GM18951 (cell line): ENCODE results near the gene RAET1G.
"Not testable (repeated sequence)": the region's sequence is repeated elsewhere in the genome, so short reads cannot be mapped to it uniquely, and the experiment has no call there.

Experiments used
- POLR2A ChIP-seq: IDR thresholded peaks from 4 replicates; pipeline ENCODE4 v1.6.1; 2011; ENCODE audit warnings: mild to moderate bottlenecking; ENCODE audit not compliant: insufficient read length, insufficient read depth; ENCODE audit errors: extremely low read depth
- in situ Hi-C: fragments of 300-500 bp; cut with MboI; formaldehyde crosslinking; loops from one replicate; pipeline ENCODE4 v1.12.0; 2022; ENCODE audit warnings: low sequenced_read_pairs, mixed read lengths, inconsistent platforms; ENCODE audit not compliant: unreplicated experiment

The RAET1G gene

GRCh38 chr6:149939909-149940671 lies 17.2 kb upstream of the RAET1G start:
- TF ChIP-seq POLR2A, result no peak
- in situ Hi-C loops, result loop anchor here (5.0 kb wide), 1 partner anchor 77 kb away; no protein-coding TSS in a partner anchor

DNA sequence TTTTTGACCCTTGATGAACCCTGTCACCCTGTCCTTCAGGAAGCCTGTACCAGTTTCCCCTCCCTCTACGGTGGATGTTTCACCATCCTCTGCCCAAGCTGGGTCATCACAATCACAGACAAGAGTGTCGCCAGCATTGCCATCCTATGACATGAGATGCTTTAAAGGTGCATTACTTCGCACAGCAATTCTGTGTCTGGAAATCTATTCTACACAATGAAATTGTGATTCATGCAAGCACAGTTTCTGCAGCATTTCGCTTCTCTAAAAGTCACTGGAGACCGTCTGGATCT lies 16.4 kb upstream of the RAET1G start:
- in situ Hi-C loops, result loop anchor here (5.0 kb wide), 1 partner anchor 78 kb away; no protein-coding TSS in a partner anchor
- no peak for TF ChIP-seq POLR2A

GRCh38 chr6:149938571-149939355 lies 15.8 kb upstream of the RAET1G start:
- in situ Hi-C loops, result loop anchor here (5.0 kb wide), 1 partner anchor 79 kb away; no protein-coding TSS in a partner anchor
- TF ChIP-seq POLR2A, result no peak

- in situ Hi-C loops, result loop anchor here (5.0 kb wide), 1 partner anchor 79 kb away; no protein-coding TSS in a partner anchor
These were observed 15.2 kb upstream of the RAET1G start for GRCh38 chr6:149938013-149938570.

DNA sequence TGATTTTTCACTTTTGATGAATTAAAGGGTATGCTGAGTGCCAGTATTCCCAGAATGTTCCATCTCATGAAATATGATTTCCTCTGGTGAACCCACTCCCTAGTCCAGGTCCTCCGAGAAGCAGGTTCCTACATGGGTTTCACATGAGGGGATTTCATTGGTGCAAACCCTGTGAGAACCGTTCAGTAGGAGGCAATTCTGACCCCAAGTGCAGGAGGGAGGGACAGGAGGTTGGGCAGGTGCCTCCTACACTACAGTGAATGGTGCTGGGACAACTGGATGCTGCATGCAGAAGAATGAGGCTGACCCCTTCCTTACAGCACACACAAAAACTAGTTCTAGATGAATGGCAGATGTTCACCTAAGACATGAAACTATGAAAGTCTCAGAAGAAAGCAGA lies 13.8 kb upstream of the RAET1G start:
- TF ChIP-seq POLR2A, result no peak
- in situ Hi-C loops, result loop anchor here (5.0 kb wide), 1 partner anchor 81 kb away; no protein-coding TSS in a partner anchor

GRCh38 chr6:149935668-149936067 lies 12.7 kb upstream of the RAET1G start:
- TF ChIP-seq POLR2A, result no peak
- in situ Hi-C loops, result loop anchor here (5.0 kb wide), 1 partner anchor 82 kb away; no protein-coding TSS in a partner anchor

DNA sequence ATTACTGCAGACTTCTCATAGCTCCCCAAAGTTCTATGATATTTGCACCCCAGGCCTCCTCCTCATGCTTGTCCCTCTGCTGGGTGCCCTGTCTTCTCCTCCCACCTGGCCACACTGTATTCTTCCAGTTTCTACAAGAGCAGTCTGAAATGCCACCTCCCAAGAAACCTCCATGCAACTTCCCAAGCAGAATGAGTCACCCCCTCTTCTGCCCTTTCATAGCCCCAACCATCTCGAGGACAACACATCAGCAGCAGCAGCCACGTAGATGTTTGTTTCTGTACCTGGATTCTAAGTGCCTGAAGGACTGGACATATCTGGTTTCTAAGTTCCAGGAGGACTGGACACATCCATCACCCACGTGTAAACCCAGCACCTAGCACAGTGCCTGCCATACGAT lies 12.3 kb upstream of the RAET1G start:
- in situ Hi-C loops, result loop anchor here (5.0 kb wide), 1 partner anchor 82 kb away; no protein-coding TSS in a partner anchor

DNA sequence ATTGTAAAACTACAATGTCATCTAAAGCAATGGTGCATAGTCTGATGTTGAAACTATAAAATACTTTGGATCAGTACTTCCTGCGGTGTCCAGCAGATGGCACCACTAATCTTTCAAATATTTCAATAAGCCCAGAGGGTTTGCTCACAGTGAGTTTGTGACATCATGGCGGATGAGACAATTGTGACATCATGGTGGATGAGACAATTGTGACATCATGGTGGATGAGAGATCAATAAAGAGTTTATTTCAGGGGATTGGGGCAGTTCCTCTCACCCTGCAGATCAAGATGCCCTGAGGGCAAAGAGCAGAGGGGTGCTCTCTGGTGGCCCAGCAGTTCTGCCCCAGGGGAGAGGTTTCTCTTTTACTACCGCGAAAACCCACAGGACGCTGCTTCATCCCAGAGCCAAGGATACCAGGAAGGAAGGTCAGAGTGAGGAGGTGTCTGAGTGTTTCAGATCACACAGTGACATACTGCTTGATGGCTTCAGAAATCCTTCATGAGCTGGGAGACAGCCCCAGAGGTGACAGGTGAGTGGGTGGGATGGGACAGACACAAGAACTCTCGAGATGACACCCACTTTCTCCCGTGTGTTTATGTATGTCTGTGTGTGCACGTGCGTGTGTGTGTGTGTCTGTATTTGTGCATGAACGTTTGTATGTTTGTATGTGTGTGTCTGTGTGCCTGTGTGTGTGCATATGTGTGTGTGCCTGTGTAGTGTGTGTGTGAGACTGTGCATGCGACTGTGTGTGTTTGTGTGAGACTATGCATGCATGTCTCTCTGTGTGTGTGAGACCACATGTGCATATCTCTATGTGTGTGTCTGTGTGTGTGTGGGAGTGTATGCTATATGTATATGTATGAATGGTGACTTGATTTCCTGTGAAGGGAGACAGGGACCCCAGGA lies 11.6 kb upstream of the RAET1G start:
- TF ChIP-seq POLR2A, result no peak
- in situ Hi-C loops, result loop anchor here (5.0 kb wide), 1 partner anchor 83 kb away; no protein-coding TSS in a partner anchor

More for the DNA sequence above, 12.3 kb upstream of the RAET1G start:
- TF ChIP-seq POLR2A, result no peak

DNA sequence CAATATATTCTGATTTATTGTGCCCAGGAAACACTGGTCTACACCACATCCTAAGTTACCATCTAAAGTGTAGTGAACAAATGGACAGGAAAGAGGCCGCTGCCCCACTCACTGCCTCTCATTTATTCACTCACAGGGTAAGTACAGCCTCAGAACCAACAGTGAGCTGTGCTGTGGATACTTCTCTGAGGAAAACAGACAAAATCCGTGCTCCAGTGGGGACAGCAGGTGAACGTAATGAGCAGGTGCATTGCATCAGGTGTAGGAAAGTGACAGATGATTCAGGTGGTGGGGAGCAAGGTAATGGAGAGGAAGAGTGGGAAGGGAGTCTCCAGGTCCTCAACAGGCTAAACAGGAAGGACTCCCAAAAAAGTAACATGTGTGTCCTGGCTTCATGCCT lies 10.5 kb upstream of the RAET1G start:
- no peak for TF ChIP-seq POLR2A
- in situ Hi-C loops, result no loop called here

- in situ Hi-C loops, result no loop called here
- TF ChIP-seq POLR2A, result no peak
These were observed 10.1 kb upstream of the RAET1G start for GRCh38 chr6:149933036-149933435.

DNA sequence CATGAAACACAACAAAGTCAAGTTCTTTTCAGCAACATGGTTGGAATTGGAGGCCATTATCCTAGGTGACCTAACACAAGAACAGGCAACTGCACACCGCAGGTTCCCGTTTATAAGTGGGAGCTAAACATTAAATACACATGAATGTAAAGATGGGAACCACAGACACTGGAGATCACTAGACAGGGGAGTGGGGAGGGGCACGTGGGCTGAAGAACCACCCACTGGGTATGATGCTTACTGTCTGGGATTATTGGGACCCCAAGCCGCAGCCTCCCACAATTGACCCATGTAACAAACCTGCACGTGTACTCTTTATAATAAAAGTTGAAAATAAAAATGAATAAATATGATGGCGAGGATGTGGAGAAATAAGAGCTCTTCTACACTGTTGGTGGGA lies 8.6 kb upstream of the RAET1G start:
- TF ChIP-seq POLR2A, result no peak
- in situ Hi-C loops, result no loop called here

DNA sequence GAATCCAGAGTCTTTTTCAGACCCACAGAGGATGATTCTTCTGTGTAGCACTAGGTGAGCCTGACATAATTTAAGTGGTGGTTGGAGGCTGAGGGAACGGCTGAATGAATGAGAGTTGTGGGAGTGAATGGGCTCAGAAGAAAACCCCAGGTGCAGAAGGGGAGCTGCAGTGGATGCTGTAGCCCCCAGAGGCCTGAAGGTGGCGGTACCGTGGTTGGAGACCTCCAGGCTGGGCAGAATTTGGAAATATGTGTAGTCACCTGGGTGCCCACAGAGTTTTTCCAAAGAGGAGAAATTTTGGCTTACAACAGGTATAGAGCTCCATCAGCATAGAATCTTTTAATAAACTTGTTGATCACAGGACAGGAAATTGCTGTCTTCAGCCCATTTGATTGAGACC lies 6.5 kb upstream of the RAET1G start:
- TF ChIP-seq POLR2A, result no peak
- in situ Hi-C loops, result no loop called here

DNA sequence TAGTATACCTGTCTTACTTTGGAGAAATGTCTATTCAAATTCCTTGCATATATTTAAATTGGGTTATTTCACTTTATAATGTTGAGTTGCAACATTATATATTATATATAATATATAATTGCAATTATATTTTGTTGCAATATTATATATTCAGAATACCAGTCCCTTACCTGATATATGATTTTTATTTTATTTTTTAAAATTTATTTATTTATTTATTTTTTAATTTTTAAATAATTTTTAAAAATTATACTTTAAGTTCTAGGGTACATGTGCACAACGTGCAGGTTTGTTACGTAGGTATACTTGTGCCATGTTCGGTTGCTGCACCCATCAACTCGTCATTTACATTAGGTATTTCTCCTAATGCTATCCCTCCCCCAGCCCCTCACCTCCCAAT lies 4.1 kb upstream of the RAET1G start:
- in situ Hi-C loops, result not testable (repeated sequence)
